Measurements from ENCODE around the gene NCAPG2.
"Not testable (repeated sequence)": the region's sequence is repeated elsewhere in the genome, so short reads cannot be mapped to it uniquely, and the experiment has no call there.

NCAPG2 gene

GRCh38 chr7:158699341-158699740 is 5.3 kb downstream of the NCAPG2 start:
- Histone ChIP-seq H3K27ac (no peak overlapping the region), H3K4me3 (no peak overlapping the region)
- no peak for DNase-seq (ENCODE audit: low spot score)
- TF ChIP-seq CTCF (IDR thresholded peaks at IDR 0.05) = no peak

DNA sequence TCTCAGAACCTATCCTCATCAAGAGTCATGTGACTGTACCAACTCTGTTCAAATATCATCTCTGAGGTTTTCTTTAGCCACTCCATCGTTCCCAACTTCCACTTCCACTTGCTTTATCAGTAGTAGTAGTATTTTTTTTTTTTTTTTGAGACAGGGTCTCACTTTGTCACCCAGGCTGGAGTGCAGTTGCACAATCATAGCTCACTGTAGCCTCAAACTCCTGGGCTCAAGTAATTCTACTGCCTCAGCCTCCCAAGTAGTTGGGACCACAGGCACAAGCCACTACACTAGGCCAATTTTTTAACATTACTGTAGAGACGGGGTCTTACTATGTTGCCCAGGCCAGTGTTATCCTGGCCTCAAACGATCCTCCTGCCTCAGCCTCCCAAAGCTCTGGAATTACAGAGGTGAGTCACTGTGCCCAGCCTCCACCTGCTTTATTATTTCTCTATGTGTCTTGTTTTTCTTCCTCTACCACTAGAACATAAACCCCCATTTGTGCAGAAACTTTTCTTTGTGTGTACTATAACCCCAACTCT is 5.9 kb downstream of the NCAPG2 start:
- no peak for DNase-seq (ENCODE audit: low spot score)
- no peak for TF ChIP-seq CTCF (IDR thresholded peaks at IDR 0.05)
- H3K27ac ChIP-seq = no peak overlapping the region
- H3K4me3 ChIP-seq = no peak overlapping the region

GRCh38 chr7:158697597-158697996 is 7.0 kb downstream of the NCAPG2 start:
- H3K4me3 ChIP-seq; H3K27ac ChIP-seq; DNase-seq (ENCODE audit: low spot score): not testable (repeated sequence)

GRCh38 chr7:158695726-158696452 is 8.7 kb downstream of the NCAPG2 start:
- H3K4me3 ChIP-seq = no peak overlapping the region
- no peak overlapping the region for H3K27ac ChIP-seq
- peak; percentile 11 for TF ChIP-seq CTCF (IDR thresholded peaks at IDR 0.05)
- no peak for DNase-seq (ENCODE audit: low spot score)

DNA sequence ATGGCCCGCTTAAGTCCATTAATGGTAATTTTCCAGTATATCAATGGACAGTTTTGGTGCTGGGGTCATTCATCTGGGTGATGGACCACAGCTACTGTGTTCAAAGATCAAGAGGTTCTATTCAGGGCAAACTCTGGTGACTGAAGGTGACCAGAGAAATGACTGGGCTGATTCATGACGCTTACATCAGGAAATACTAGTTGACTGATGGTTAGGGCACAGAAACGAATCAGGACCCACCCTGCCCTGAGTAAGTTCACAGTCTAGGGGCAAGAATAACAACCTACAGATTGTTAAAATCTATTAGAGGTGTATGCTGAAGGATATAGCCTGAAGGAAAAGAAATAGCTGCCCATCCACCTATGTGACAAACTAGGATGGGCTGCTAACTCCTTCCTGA is 9.5 kb downstream of the NCAPG2 start:
- DNase-seq (ENCODE audit: low spot score) = no peak
- no peak for TF ChIP-seq CTCF (IDR thresholded peaks at IDR 0.05)
- no peak overlapping the region for H3K4me3 ChIP-seq
- H3K27ac ChIP-seq = no peak overlapping the region

- TF ChIP-seq CTCF (IDR thresholded peaks at IDR 0.05) = no peak
- DNase-seq (ENCODE audit: low spot score) = no peak
- no peak overlapping the region for H3K4me3 ChIP-seq
- H3K27ac ChIP-seq = no peak overlapping the region
Observed at GRCh38 chr7:158694650-158695049, 10.0 kb downstream of the NCAPG2 start.

DNA sequence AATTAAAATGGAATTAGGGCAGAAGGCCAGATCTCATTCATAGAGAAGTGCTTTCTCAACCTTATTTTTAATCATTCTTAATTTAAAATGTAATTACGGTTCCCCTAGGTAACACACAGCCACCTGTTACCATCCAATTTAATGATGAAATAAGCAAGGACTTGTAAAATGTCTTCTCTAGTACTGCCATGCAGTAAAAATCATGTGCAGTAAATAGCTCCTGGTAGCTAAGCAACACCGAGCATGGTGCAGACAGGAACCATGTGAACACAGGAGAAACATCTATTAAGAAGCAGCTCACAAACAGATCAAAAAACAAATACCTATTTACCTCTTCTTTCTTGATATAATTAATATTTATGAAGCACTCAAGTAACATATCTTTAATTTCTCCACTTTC is 15.1 kb downstream of the NCAPG2 start:
- TF ChIP-seq CTCF (IDR thresholded peaks at IDR 0.05) = no peak
- DNase-seq (ENCODE audit: low spot score) = no peak
- Histone ChIP-seq H3K4me3 (no peak overlapping the region), H3K27ac (no peak overlapping the region)

Data from coronary artery (tissue), 2 donors.